Trophoblast cell (in vitro differentiated cells and primary cell): ENCODE data around the gene POU6F2.

Experiments used
- DNase-seq, 2 donors: peaks; one replicate each; pipeline ENCODE4 v3.0.0-alpha.2; 2016
- H2AFZ ChIP-seq: 2 replicates; pipeline ENCODE4 v1.6.1; 2013; ENCODE audit warnings: low read length, moderate library complexity, mild to moderate bottlenecking; ENCODE audit not compliant: insufficient read depth, poor library complexity
- H2AK5ac ChIP-seq: 2 replicates; pipeline ENCODE4 v1.6.1; 2013; ENCODE audit warnings: mild to moderate bottlenecking, low read length
- H2BK120ac ChIP-seq: 2 replicates; pipeline ENCODE4 v1.6.1; 2013; ENCODE audit warnings: low read length, mild to moderate bottlenecking, moderate library complexity; ENCODE audit not compliant: insufficient read depth, poor library complexity
- H2BK12ac ChIP-seq: 2 replicates; pipeline ENCODE4 v1.6.1; 2013; ENCODE audit warnings: mild to moderate bottlenecking, low read length, moderate library complexity
- H2BK5ac ChIP-seq: 2 replicates; pipeline ENCODE4 v1.6.1; 2013; ENCODE audit warnings: low read length, low read depth, moderate library complexity, mild to moderate bottlenecking; ENCODE audit not compliant: poor library complexity
- H3K14ac ChIP-seq: 2 replicates; pipeline ENCODE4 v1.6.1; 2013; ENCODE audit warnings: mild to moderate bottlenecking, low read length
- H3K18ac ChIP-seq: 2 replicates; pipeline ENCODE4 v1.6.1; 2013; ENCODE audit warnings: mild to moderate bottlenecking, low read length
- H3K23ac ChIP-seq: 2 replicates; pipeline ENCODE4 v1.6.1; 2013; ENCODE audit warnings: low read length
- H3K27ac ChIP-seq: 2 replicates; pipeline ENCODE4 v1.5.1; 2013; ENCODE audit warnings: low read depth, mild to moderate bottlenecking, inconsistent platforms, low read length, moderate library complexity
- H3K27me3 ChIP-seq: 2 replicates; pipeline ENCODE4 v1.6.1; 2013; ENCODE audit warnings: inconsistent platforms, mild to moderate bottlenecking, low read length, moderate library complexity; ENCODE audit not compliant: insufficient read depth
- H3K36me3 ChIP-seq, 2 experiments: 1 replicate in 1 of 2; 2 replicates in 1 of 2; pipeline ENCODE4 v1.6.1; 2013; ENCODE audit warnings: low read length in 2 of 2, mild to moderate bottlenecking in 2 of 2, moderate library complexity in 1 of 2; ENCODE audit not compliant: insufficient read depth in 2 of 2, control insufficient read depth in 1 of 2
- H3K4ac ChIP-seq: 2 replicates; pipeline ENCODE4 v1.6.1; 2013; ENCODE audit warnings: low read depth, mild to moderate bottlenecking, low read length, moderate library complexity
- H3K4me1 ChIP-seq, 2 experiments: 1 replicate in 1 of 2; 2 replicates in 1 of 2; pipeline ENCODE4 v1.6.1; 2013; ENCODE audit warnings: low read length in 2 of 2, mild to moderate bottlenecking in 2 of 2, moderate library complexity in 1 of 2; ENCODE audit not compliant: insufficient read depth in 2 of 2, control insufficient read depth in 1 of 2
- H3K4me2 ChIP-seq: 2 replicates; pipeline ENCODE4 v1.6.1; 2013; ENCODE audit warnings: inconsistent platforms, mild to moderate bottlenecking, low read length, moderate library complexity
- H3K4me3 ChIP-seq: 2 replicates; pipeline ENCODE4 v1.5.1; 2013; ENCODE audit warnings: mild to moderate bottlenecking, low read depth, low read length, inconsistent platforms
- H3K79me1 ChIP-seq: one replicate; pipeline ENCODE4 v1.6.1; 2013; ENCODE audit warnings: low read length
- H3K79me2 ChIP-seq: 2 replicates; pipeline ENCODE4 v1.6.1; 2013; ENCODE audit warnings: low read length, mild to moderate bottlenecking; ENCODE audit not compliant: control insufficient read depth, insufficient read depth, poor library complexity
- H3K9ac ChIP-seq: 2 replicates; pipeline ENCODE4 v1.6.1; 2013; ENCODE audit warnings: mild to moderate bottlenecking, low read length
- H3K9me3 ChIP-seq: 2 replicates; pipeline ENCODE4 v1.6.1; 2013; ENCODE audit warnings: low read depth, mild to moderate bottlenecking, control low read depth, inconsistent platforms, low read length; ENCODE audit not compliant: insufficient read depth
- H4K12ac ChIP-seq: 2 replicates; pipeline ENCODE4 v1.6.1; 2013; ENCODE audit warnings: low read depth, mild to moderate bottlenecking, low read length, moderate library complexity
- H4K8ac ChIP-seq: 2 replicates; pipeline ENCODE4 v1.6.1; 2013; ENCODE audit warnings: low read depth, mild to moderate bottlenecking, low read length, moderate library complexity
- H4K91ac ChIP-seq: one replicate; pipeline ENCODE4 v1.6.1; 2013; ENCODE audit warnings: low read depth, mild to moderate bottlenecking, low read length, moderate library complexity
- WGBS: extraction: QIAGEN DNeasy Blood & Tissue Kit; methylation state at CpG from one replicate; pipeline ENCODE4 v1.1.7; 2013; ENCODE audit warnings: missing lambda C conversion rate; ENCODE audit not compliant: insufficient read length, insufficient coverage; ENCODE audit errors: extremely low coverage; 5-methylcytosine and 5-hydroxymethylcytosine counted together

POU6F2 gene

GRCh38 chr7:39085590-39086049, 107.9 kb downstream of the POU6F2 start:
- Histone ChIP-seq H3K36me3 (no peaks in the 10 kb centered on the region), H4K12ac (no peak overlapping the region), H4K8ac (no peak overlapping the region), H3K23ac (no peak overlapping the region), H3K4ac (no peak overlapping the region), H2AK5ac (no peak overlapping the region), H3K9me3 (no peaks in the 10 kb centered on the region), H3K27me3 (no peaks in the 10 kb centered on the region), H2BK5ac (no peak overlapping the region), H3K4me2 (peak overlapping the region; percentile 41), H3K79me1 (no peaks in the 10 kb centered on the region), H2AFZ (no peak overlapping the region), H3K79me2 (no peaks in the 10 kb centered on the region), H3K4me1 (no peaks in the 10 kb centered on the region), H3K14ac (no peak overlapping the region), H3K4me3 (no peak overlapping the region), H2BK120ac (no peak overlapping the region), H3K27ac (no peak overlapping the region), H4K91ac (no peak overlapping the region), H3K18ac (no peak overlapping the region), H3K9ac (no peak overlapping the region), H2BK12ac (no peak overlapping the region)
- WGBS: no CpG with 5 or more reads among the region's 11 CpGs
- DNase-seq: no peak

GRCh38 chr7:39086638-39087360, 109.1 kb downstream of the POU6F2 start:
- H4K91ac ChIP-seq: no peak overlapping the region
- no peaks in the 10 kb centered on the region for H3K79me1 ChIP-seq
- H2BK5ac ChIP-seq: no peak overlapping the region
- no peak for DNase-seq
- no peak overlapping the region for H2AK5ac ChIP-seq
- no peak overlapping the region for H3K27ac ChIP-seq
- H2BK12ac ChIP-seq: no peak overlapping the region
- no peaks in the 10 kb centered on the region for H3K4me1 ChIP-seq
- H3K36me3 ChIP-seq: no peaks in the 10 kb centered on the region
- H3K18ac ChIP-seq: no peak overlapping the region
- no peak overlapping the region for H3K4me2 ChIP-seq
- no peak overlapping the region for H3K4me3 ChIP-seq
- H3K9ac ChIP-seq: no peak overlapping the region
- H3K27me3 ChIP-seq: no peaks in the 10 kb centered on the region
- H3K79me2 ChIP-seq: no peaks in the 10 kb centered on the region
- no peak overlapping the region for H4K8ac ChIP-seq
- no peaks in the 10 kb centered on the region for H3K9me3 ChIP-seq
- no peak overlapping the region for H2BK120ac ChIP-seq
- H2AFZ ChIP-seq: no peak overlapping the region
- no CpG with 5 or more reads among the region's 10 CpGs for WGBS
- no peak overlapping the region for H3K14ac ChIP-seq
- no peak overlapping the region for H3K23ac ChIP-seq
- no peak overlapping the region for H4K12ac ChIP-seq
- H3K4ac ChIP-seq: no peak overlapping the region

DNA sequence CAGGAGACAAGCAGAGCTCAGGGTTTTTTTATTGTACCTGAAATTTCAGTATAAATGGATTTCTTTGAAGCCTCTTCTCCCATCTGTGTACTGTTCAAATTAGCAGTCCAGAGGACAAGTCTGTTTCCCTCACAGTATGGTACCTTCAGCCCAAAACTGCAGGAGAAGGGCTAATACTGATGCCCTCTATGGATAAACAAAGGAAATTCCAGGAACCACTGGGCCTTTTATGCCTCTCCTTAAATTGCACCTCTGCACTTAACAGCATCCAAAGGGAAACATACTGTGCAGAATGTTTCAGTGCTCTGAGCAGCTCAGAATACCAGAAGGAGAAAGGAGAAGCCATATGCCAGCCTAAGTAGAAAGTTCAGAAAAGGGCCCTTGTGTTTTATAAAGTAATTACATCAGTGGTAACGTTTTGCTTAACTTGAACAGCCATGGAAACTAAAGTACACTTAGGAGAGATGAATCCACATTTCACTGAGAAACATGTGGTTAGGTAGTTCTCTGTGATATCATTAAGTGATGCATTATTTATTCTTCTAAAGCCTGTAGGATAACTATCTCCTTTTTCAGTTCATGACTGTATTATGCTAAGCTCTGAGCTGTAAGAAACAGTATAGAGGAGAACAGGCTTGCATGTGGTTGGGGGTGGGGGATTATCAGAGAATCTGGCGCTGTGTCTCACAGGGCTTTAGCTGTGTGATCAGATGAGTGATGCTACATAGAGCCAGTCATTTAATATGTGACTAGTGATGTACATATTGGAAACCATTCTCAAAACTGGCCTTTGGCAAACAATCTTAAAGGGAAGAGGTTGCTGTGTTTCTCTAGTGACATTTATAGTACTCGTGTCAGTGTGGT, 111.3 kb downstream of the POU6F2 start:
- H3K4me3 ChIP-seq: no peak overlapping the region
- no peak overlapping the region for H2BK120ac ChIP-seq
- H3K27ac ChIP-seq: no peak overlapping the region
- no peaks in the 10 kb centered on the region for H3K9me3 ChIP-seq
- no peak overlapping the region for H3K9ac ChIP-seq
- no peak overlapping the region for H3K23ac ChIP-seq
- no peak overlapping the region for H3K14ac ChIP-seq
- no peak overlapping the region for H2BK5ac ChIP-seq
- no peak overlapping the region for H2AK5ac ChIP-seq
- no CpG with 5 or more reads among the region's 3 CpGs for WGBS
- no peak overlapping the region for H2AFZ ChIP-seq
- DNase-seq: no peak
- no peak overlapping the region for H2BK12ac ChIP-seq
- no peaks in the 10 kb centered on the region for H3K79me2 ChIP-seq
- no peaks in the 10 kb centered on the region for H3K36me3 ChIP-seq
- H3K27me3 ChIP-seq: no peaks in the 10 kb centered on the region
- no peak overlapping the region for H4K91ac ChIP-seq
- H3K4me2 ChIP-seq: no peak overlapping the region
- H4K12ac ChIP-seq: no peak overlapping the region
- H4K8ac ChIP-seq: no peak overlapping the region
- no peaks in the 10 kb centered on the region for H3K4me1 ChIP-seq
- no peaks in the 10 kb centered on the region for H3K79me1 ChIP-seq
- H3K4ac ChIP-seq: no peak overlapping the region
- no peak overlapping the region for H3K18ac ChIP-seq

DNA sequence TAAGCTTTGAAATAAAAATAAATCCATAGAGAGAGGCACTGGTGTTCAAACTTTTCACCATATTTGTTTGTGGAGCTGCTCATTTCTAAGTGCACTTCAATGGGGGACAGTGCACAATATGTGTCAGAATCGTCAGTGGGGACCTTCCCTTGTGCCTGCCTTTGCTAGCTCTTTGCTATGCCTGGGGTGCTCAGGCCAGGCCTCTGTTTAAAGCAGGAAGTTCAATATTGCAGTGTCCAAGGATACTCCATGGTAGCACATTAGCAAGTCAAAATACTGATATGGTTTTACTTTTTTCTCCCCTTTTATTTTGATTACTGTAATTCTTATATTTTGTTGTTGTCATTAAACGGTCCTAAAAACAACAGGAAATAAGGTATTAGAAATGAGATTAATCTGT, 113.4 kb downstream of the POU6F2 start:
- Histone ChIP-seq H3K27me3 (no peaks in the 10 kb centered on the region), H3K4ac (no peak overlapping the region), H2BK12ac (no peak overlapping the region), H3K79me1 (no peaks in the 10 kb centered on the region), H2BK5ac (no peak overlapping the region), H2AFZ (no peak overlapping the region), H3K4me2 (no peak overlapping the region), H3K18ac (no peak overlapping the region), H3K4me3 (no peak overlapping the region), H3K9me3 (no peaks in the 10 kb centered on the region), H2BK120ac (no peak overlapping the region), H3K14ac (no peak overlapping the region), H2AK5ac (no peak overlapping the region), H4K12ac (no peak overlapping the region), H3K27ac (no peak overlapping the region), H3K79me2 (no peaks in the 10 kb centered on the region), H3K4me1 (no peaks in the 10 kb centered on the region), H3K9ac (no peak overlapping the region), H3K36me3 (no peaks in the 10 kb centered on the region), H3K23ac (no peak overlapping the region), H4K8ac (no peak overlapping the region), H4K91ac (no peak overlapping the region)
- WGBS: no CpG with 5 or more reads among the region's 2 CpGs
- DNase-seq: no peak
